CD8-positive, alpha-beta memory T cell (primary cell): ENCODE results near the gene DAGLA. TPM values are rescaled to one million over a fixed set of nuclear protein-coding genes. Genes with fewer than 3 reads are reported as not detected.
A peak's percentile ranks its signal among the peaks of the same experiment; 100 is the strongest.

Source experiments
- CTCF ChIA-PET: fragments of 350-600 bp; sonication (Branson Sonifier 250); formaldehyde crosslinking; loops from one replicate; lab custom pipeline; 2021; ENCODE audit warnings: antibody characterized with exemption; lab: Charles Lee
- POLR2A ChIA-PET: fragments of 350-600 bp; sonication (Branson Sonifier 250); formaldehyde crosslinking; loops from one replicate; lab custom pipeline; 2021; ENCODE audit warnings: antibody characterized with exemption; lab: Charles Lee
- DNase-seq, 5 donors: peaks; one replicate each; pipeline versions ENCODE4 v3.0.0 to v3.0.0-alpha.2; 2020 to 2022; ENCODE audit warnings: mixed read lengths in 1 of 5
- H3K27ac ChIP-seq: one replicate; pipeline ENCODE4 v1.7.0; 2013; ENCODE audit warnings: low read depth, mild to moderate bottlenecking, low read length, moderate library complexity
- H3K27me3 ChIP-seq: 2 replicates; pipeline ENCODE4 v1.7.0; 2013; ENCODE audit warnings: low read length, mild to moderate bottlenecking; ENCODE audit not compliant: insufficient read depth, poor library complexity, severe bottlenecking
- H3K36me3 ChIP-seq: 2 replicates; pipeline ENCODE4 v1.7.0; 2013; ENCODE audit warnings: mild to moderate bottlenecking, low read length, moderate library complexity; ENCODE audit not compliant: insufficient read depth
- H3K4me1 ChIP-seq: 2 replicates; pipeline ENCODE4 v1.7.0; 2013; ENCODE audit warnings: mild to moderate bottlenecking, low read length, moderate library complexity; ENCODE audit not compliant: insufficient read depth
- H3K4me3 ChIP-seq: 2 replicates; pipeline ENCODE4 v1.7.0; 2013; ENCODE audit warnings: mild to moderate bottlenecking, low read length
- H3K9me3 ChIP-seq: 2 replicates; pipeline ENCODE4 v1.7.0; 2013; ENCODE audit warnings: mild to moderate bottlenecking, low read length
- H3K27ac Mint-ChIP-seq, 8 donors: one replicate each; pipeline ENCODE4 v1.8.0; 2020 to 2021; ENCODE audit warnings: mixed read lengths in 8 of 8, mild to moderate bottlenecking in 6 of 8, inconsistent platforms in 3 of 8, moderate library complexity in 3 of 8
- H3K27me3 Mint-ChIP-seq, 2 donors: one replicate each; pipeline ENCODE4 v1.8.0; 2020 to 2021; ENCODE audit warnings: mixed read lengths in 2 of 2, mild to moderate bottlenecking in 1 of 2, moderate library complexity in 1 of 2
- H3K36me3 Mint-ChIP-seq, 3 donors: one replicate each; pipeline ENCODE4 v1.8.0; 2020 to 2021; ENCODE audit warnings: mixed read lengths in 3 of 3, inconsistent platforms in 1 of 3, mild to moderate bottlenecking in 1 of 3
- H3K4me1 Mint-ChIP-seq, 3 donors: one replicate each; pipeline ENCODE4 v1.8.0; 2020 to 2021; ENCODE audit warnings: mixed read lengths in 3 of 3, inconsistent platforms in 1 of 3, mild to moderate bottlenecking in 1 of 3
- H3K4me3 Mint-ChIP-seq, 7 donors: one replicate each; pipeline ENCODE4 v1.8.0; 2020 to 2021; ENCODE audit warnings: mixed read lengths in 7 of 7, mild to moderate bottlenecking in 6 of 7, moderate library complexity in 4 of 7, inconsistent platforms in 2 of 7
- H3K9me3 Mint-ChIP-seq, 5 donors: one replicate each; pipeline ENCODE4 v1.8.0; 2020 to 2022; ENCODE audit warnings: mixed read lengths in 5 of 5, mild to moderate bottlenecking in 3 of 5, moderate library complexity in 2 of 5, inconsistent platforms in 1 of 5
- polyA plus RNA-seq: library from polyadenylated mRNA; unstranded; fragments of 300-500 nt; fragmentation: Illumina TruSeq; gene quantifications from one replicate; pipeline ENCODE4 v1.2.3, GENCODE V29; 2021
- total RNA-seq, 2 experiments: library from RNA; stranded (reverse); gene quantifications; one replicate each; pipeline ENCODE4 v1.2.3, GENCODE V29; 2021

The DAGLA gene
- total and polyA plus RNA-seq, 3 experiments from 2014 or later: 0.11 to 0.20 TPM; not detected in 1

DNA sequence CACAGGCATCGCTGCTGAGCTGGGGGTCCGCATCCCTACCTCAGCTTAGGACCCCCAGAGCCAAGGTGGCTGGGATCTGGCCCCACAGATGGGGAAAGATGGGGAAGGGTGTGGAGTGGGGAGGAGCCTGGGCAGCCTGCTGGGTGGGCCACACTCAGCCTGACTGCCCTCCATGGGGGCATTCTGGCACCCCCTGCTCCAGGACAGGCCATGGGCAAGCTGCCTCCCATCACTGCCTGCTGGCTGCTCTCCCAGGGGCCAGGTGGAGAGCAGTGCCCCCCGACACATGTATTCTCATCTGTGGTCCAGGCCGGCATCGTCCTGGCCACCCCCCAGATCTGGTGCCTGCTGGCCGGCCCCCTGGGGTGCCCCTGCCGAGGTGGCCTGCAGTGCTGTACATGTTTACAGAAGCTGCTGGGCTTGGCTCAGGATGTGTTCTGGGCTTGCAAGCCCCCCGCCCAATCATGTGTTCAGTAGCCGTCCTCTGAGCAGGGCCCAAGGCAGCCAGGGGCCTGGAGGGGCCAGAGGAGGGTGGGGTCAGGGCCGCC is 64.5 kb downstream of the DAGLA start:
- no peak overlapping the region for H3K4me3 ChIP-seq
- no peak overlapping the region for H3K27ac Mint-ChIP-seq

DNA sequence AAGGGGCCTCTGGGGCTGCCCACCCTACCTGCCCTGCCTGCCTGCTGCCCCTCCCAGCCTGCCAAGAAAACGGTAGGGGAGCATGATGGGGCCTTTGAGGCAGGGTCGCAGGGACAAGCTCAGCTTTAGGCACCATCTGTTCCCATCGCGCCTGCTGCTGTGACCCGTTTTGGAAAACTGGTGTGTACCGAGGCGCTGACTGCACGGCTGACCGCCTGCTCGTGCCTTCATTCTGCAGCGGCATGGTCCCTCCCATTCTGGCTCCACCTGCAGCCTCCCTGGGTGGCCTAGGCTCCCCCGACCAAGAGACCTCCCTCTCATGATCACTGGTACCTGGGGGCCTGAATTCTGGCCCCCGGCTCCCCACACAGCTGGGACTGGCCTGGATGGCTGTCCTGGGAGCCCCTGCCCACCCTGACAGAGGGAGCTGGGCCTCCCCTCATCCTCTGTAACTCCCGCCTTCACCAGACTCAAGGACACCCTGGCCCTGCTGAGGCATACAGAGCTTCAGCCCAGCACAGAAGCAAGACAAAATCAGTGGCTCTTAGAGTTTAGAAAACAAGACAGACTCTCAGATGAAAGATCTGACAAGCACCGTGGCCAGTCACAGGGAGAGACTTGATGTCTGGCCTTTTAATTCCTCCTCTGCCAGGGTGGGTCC is 65.7 kb downstream of the DAGLA start:
- H3K9me3 ChIP-seq: no peaks in the 10 kb centered on the region
- POLR2A ChIA-PET: interaction anchor here (1.2 kb wide), 1 partner anchor 27 kb away, joined by 3 read pairs; no protein-coding TSS in a partner anchor
- Mint-ChIP-seq H3K9me3 (no peaks in the 10 kb centered on the region), H3K4me3 (no peak overlapping the region), H3K4me1 (peaks cover 0 to 2% (median 1%) of the 10 kb centered on the region in 3 donors), H3K27me3 (peaks cover 7 to 14% of the 10 kb centered on the region in 2 donors), H3K27ac (no peak overlapping the region), H3K36me3 (no peaks in the 10 kb centered on the region)
- no peak for DNase-seq
- no peaks in the 10 kb centered on the region for H3K4me1 ChIP-seq
- no peak overlapping the region for H3K4me3 ChIP-seq
- peaks cover 7% of the 10 kb centered on the region for H3K27me3 ChIP-seq
- CTCF ChIA-PET: no interaction called here
- no peaks in the 10 kb centered on the region for H3K36me3 ChIP-seq
- no peak overlapping the region for H3K27ac ChIP-seq

More for the DNA sequence above, 64.5 kb downstream of the DAGLA start:
- Histone ChIP-seq H3K9me3 (no peaks in the 10 kb centered on the region), H3K36me3 (no peaks in the 10 kb centered on the region), H3K4me1 (no peaks in the 10 kb centered on the region), H3K27me3 (no peaks in the 10 kb centered on the region), H3K27ac (no peak overlapping the region)
- H3K9me3 Mint-ChIP-seq: no peaks in the 10 kb centered on the region
- peaks cover 7 to 10% of the 10 kb centered on the region in 2 donors for H3K27me3 Mint-ChIP-seq
- no peaks in the 10 kb centered on the region for H3K4me1 Mint-ChIP-seq
- DNase-seq: no peak
- no peak overlapping the region for H3K4me3 Mint-ChIP-seq
- H3K36me3 Mint-ChIP-seq: no peaks in the 10 kb centered on the region
- CTCF ChIA-PET: interaction anchor here (1.3 to 2.2 kb wide), 3 partner anchors 10 to 363 kb away, joined by 3 to 12 read pairs (median 4); no protein-coding TSS in a partner anchor
- POLR2A ChIA-PET: no interaction called here

DNA sequence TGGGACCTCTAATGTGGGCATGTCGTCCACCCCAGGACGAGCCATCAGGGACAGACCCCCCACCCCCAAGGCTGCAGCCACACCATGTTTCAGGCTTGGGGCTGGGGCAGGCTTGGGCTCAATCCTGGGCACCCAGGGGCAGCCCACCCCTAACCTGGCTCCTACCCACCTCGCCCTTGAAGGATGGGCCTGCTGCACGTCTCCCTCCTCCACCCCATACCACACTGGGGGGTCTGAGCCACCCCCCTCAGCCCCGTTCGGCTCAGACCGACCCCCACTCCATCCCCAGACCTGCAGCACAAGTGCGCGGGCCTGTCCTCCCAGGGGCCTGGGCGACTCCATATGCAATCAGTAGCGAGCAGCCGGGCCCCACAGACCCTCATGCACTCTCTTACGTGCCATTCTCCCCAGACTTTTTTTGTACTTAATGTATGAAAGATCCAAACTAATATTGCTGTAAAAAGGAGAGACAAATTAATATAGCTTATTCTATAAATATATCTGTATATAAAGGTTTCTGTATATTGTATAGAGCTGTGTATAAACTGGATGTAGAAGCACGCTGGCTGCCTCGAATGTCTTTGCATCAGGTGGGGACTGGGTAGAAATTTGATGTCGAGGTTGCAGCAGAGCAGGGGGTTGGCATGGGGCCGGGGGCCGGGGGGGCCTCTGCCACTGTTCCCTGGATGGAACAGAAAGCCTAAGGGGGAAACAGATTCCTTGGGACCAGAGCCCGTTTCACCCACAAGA is 66.4 kb downstream of the DAGLA start:
- H3K4me1 ChIP-seq: no peaks in the 10 kb centered on the region
- Mint-ChIP-seq H3K36me3 (no peaks in the 10 kb centered on the region), H3K4me1 (peaks cover 0 to 6% (median 6%) of the 10 kb centered on the region in 3 donors), H3K4me3 (no peak overlapping the region), H3K27ac (no peak overlapping the region), H3K27me3 (peaks cover 9 to 21% of the 10 kb centered on the region in 2 donors), H3K9me3 (no peaks in the 10 kb centered on the region)
- CTCF ChIA-PET: interaction anchor here (1.1 to 3.2 kb wide), 3 partner anchors 12 to 51 kb away, joined by 3 to 8 read pairs (median 3); no protein-coding TSS in a partner anchor
- H3K27me3 ChIP-seq: peaks cover 8% of the 10 kb centered on the region
- no peaks in the 10 kb centered on the region for H3K9me3 ChIP-seq
- no peak for DNase-seq
- H3K36me3 ChIP-seq: no peaks in the 10 kb centered on the region
- H3K4me3 ChIP-seq: no peak overlapping the region
- no peak overlapping the region for H3K27ac ChIP-seq
- POLR2A ChIA-PET: interaction anchor here (1.2 kb wide), 1 partner anchor 26 kb away, joined by 3 read pairs; no protein-coding TSS in a partner anchor

DNA sequence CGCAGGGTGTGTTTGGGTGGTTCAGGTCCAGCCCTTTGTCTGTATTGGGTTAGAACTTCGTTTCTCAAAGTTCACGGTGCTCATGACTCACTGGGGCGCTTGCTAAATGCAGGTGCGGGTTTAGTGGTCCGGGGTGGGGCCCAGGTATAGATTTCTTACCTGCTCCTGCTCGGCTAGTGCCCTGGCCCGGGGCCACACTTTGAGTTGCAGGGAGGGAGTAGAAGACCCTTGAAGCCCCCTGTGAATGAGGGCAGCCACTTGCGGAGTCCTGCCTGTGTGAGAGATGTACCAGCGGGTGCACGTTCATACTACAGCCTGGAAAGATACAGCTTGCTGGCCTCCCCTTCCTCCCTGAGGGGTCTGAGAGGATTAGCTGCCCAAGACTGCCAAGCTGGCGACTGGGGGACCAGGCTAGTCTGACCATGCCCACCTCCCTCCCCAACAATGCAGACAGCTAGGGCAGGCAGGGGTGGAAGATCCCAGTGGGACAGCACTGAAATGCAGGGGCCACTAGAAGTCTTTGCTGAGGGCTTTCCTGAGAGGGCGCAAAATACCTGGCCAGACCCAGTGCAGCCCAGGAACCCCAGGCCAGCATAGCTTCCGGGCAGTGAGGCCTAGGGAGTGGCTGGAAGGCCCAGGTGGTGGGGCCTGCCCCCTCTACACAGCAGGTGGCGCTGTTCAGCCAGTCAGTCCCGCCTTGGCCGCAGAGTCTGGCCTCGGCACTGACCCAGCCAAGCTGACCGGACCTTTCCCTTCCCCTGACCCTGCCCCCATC is 67.2 kb downstream of the DAGLA start:
- Histone ChIP-seq H3K36me3 (no peaks in the 10 kb centered on the region), H3K27ac (no peak overlapping the region), H3K27me3 (peaks cover 13% of the 10 kb centered on the region), H3K4me3 (no peak overlapping the region), H3K9me3 (no peaks in the 10 kb centered on the region), H3K4me1 (peaks cover 5% of the 10 kb centered on the region)
- DNase-seq: peak in 2 of 5 donors; percentile 17 to 28
- POLR2A ChIA-PET: interaction anchor here (1.2 kb wide), 1 partner anchor 25 kb away, joined by 3 read pairs; no protein-coding TSS in a partner anchor
- Mint-ChIP-seq H3K27ac (no peak overlapping the region), H3K4me3 (no peak overlapping the region), H3K27me3 (peaks cover 9 to 27% of the 10 kb centered on the region in 2 donors), H3K4me1 (peaks cover 4 to 11% (median 8%) of the 10 kb centered on the region in 3 donors), H3K36me3 (no peaks in the 10 kb centered on the region), H3K9me3 (no peaks in the 10 kb centered on the region)
- CTCF ChIA-PET: interaction anchor here (1.1 to 3.2 kb wide), 3 partner anchors 11 to 50 kb away, joined by 3 to 8 read pairs (median 3); no protein-coding TSS in a partner anchor

DNA sequence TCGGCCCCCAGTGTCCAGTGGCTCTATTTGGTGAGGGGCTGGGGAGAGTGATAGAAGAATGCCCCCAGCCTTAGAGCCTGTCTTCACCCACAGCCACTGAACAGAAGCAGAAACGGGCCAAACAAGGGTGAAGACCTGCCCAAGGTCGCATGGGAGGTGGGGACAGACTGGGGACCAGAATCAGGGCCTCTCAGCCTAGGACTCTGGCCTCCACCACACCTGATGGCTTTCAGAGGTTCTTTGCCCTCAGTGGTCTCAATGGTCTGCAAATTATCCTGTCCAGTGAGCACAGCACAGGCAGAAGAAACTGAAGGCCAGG is 67.7 kb downstream of the DAGLA start:
- CTCF ChIA-PET: interaction anchor here (1.1 to 3.2 kb wide), 2 partner anchors 25 to 49 kb away, joined by 3 to 8 read pairs; no protein-coding TSS in a partner anchor
- H3K36me3 Mint-ChIP-seq: no peaks in the 10 kb centered on the region
- DNase-seq: no peak
- no peak overlapping the region for H3K4me3 Mint-ChIP-seq
- no peaks in the 10 kb centered on the region for H3K36me3 ChIP-seq
- H3K27me3 ChIP-seq: peaks cover 13% of the 10 kb centered on the region
- peaks cover 5% of the 10 kb centered on the region for H3K4me1 ChIP-seq
- H3K27ac ChIP-seq: no peak overlapping the region
- POLR2A ChIA-PET: no interaction called here
- H3K9me3 Mint-ChIP-seq: no peaks in the 10 kb centered on the region
- no peaks in the 10 kb centered on the region for H3K9me3 ChIP-seq
- H3K27me3 Mint-ChIP-seq: peaks cover 10 to 28% of the 10 kb centered on the region in 2 donors
- H3K27ac Mint-ChIP-seq: no peak overlapping the region
- peaks cover 5 to 13% (median 9%) of the 10 kb centered on the region in 3 donors for H3K4me1 Mint-ChIP-seq
- H3K4me3 ChIP-seq: no peak overlapping the region

DNA sequence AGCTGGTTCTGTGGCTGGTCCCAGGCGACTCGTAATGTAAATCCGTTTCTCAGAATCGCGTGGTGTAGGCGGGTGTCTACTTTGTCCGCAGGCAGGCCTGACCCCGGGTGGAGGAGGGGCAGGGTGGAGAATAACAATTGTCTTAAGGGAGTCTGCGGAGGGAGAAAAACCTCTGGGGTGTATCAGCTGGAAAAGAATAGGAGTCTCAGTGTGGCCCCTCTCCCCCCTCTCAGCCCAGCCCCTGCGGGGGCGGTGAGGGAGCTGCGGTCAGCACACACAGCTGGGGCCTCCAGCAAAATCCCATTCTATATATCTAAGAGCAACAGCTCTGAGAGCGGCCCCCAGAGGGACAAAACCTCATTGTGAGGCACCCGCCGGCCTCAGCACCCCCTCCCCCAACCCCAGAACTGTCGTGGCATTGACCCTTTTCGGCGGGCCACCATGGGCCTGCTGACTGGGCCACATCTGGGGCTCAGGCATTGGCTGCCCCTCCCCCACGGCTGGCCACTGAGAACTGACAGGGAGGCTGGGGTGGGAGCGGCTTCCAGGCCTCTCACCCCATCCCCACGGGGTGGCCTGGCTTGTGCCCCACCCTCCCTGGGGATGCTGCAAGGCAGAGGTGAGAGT is 69.5 kb downstream of the DAGLA start:
- H3K27me3 Mint-ChIP-seq: peaks cover 16 to 38% of the 10 kb centered on the region in 2 donors
- Histone ChIP-seq H3K36me3 (no peaks in the 10 kb centered on the region), H3K4me1 (peaks cover 5% of the 10 kb centered on the region), H3K9me3 (no peaks in the 10 kb centered on the region), H3K27ac (peak overlapping the region; percentile 7), H3K4me3 (no peak overlapping the region), H3K27me3 (peaks cover 13% of the 10 kb centered on the region)
- ChIA-PET POLR2A (no interaction called here), CTCF (interaction anchor here (1.5 to 3.2 kb wide), 2 partner anchors 23 to 359 kb away, joined by 7 to 8 read pairs; no protein-coding TSS in a partner anchor)
- H3K9me3 Mint-ChIP-seq: no peaks in the 10 kb centered on the region
- H3K36me3 Mint-ChIP-seq: no peaks in the 10 kb centered on the region
- DNase-seq: no peak
- peaks cover 10 to 21% (median 16%) of the 10 kb centered on the region in 3 donors for H3K4me1 Mint-ChIP-seq
- peak overlapping the region in 1 of 7 donors; percentile 44 for H3K4me3 Mint-ChIP-seq
- peak overlapping the region in 1 of 8 donors; percentile 7 for H3K27ac Mint-ChIP-seq

DNA sequence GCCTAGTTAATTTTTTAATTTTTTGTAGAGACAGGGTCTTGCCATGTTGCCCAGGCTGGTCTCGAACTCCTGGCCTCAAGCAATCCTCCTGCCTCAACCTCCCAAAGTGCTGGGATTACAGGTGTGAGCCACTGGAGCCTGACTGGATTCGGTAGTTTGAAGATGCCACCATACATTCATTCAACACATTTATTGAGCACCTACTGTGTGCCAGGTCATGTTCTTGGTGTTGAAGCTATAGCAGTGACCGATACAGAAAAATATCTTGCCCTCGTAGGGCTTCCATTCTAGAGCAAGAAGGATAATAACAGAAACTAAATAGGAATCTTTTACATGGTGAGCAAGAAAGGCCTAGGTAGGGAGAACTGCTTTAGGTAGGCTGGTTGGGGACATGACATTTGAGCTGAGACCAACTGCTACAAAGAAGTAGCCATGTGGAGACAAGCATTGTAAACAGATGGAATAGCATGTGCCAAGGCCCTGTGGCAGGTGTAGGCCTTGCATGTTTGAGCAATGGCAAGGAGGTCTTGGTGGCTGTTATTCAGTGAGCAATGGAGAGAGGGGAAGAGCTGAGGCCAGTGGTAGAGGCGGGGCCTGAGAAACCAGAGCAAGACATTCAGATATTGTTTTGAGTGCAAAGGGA is 70.6 kb downstream of the DAGLA start:
- no peak overlapping the region for H3K27ac ChIP-seq
- Mint-ChIP-seq H3K9me3 (no peaks in the 10 kb centered on the region), H3K27me3 (peaks cover 16 to 38% of the 10 kb centered on the region in 2 donors), H3K36me3 (no peaks in the 10 kb centered on the region), H3K4me3 (peak overlapping the region; percentile 1 to 80 (median 54)), H3K4me1 (peaks cover 10 to 24% (median 19%) of the 10 kb centered on the region in 3 donors), H3K27ac (no peak overlapping the region)
- peaks cover 13% of the 10 kb centered on the region for H3K27me3 ChIP-seq
- no peaks in the 10 kb centered on the region for H3K36me3 ChIP-seq
- H3K4me3 ChIP-seq: no peak overlapping the region
- no peaks in the 10 kb centered on the region for H3K9me3 ChIP-seq
- ChIA-PET CTCF (interaction anchor here (0.8 to 1.2 kb wide), 2 partner anchors 30 to 38 kb away, joined by 3 read pairs; no protein-coding TSS in a partner anchor), POLR2A (no interaction called here)
- no peak for DNase-seq
- peaks cover 5% of the 10 kb centered on the region for H3K4me1 ChIP-seq
